ENCODE measurements around the gene JTB.
"Not testable (repeated sequence)": the region's sequence is repeated elsewhere in the genome, so short reads cannot be mapped to it uniquely, and the experiment has no call there.

The JTB gene

DNA sequence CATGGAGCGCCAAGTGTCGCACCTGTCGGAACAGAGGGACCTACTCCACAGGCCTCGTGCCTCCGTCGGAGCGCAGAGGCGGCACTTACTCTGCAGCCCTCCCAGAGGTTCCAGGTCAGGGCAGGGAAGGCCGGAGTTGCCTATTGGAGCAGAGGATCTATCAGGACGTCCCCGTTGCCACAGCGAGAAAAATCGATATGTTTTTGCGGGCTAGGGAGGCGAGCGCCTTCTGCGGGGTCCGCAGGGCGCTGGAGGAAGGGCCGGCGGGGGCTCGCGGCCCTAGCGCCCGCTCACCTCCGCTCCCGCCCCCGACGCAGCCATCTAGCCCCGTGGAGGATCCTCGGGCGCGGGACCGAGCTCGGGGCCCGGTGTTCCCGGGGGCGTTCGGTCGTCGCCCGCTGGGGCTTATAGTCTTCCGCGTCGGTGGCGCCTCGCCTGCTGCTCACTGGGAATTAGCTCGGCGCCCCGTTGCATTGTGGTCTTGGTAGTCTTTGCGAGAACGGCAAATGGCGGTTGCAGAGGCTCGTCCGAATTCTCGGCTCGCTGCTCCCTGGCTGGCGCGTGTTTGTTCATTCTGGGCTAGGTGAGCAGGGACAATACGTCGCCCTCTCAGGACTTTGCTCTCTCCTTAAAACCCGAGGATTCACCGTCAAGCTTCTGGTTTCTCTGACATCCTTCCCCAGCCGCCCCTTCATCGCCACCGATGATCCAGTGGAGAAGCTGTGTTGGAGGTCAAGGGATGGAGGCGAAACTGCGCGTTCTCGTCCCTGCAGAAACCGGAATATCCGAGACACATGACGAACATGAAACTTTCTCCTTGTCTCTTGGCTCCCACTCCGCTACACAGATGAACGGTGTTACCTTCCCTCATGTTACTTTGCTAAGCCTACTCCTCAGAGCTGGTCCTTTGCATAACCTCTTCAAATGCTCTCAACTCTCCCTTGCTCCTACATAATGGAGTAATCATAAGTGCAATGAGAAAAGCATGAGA is at the start of gene JTB:
TSS of gene JTB (minus strand) at position 425 of the 991 bp plus-strand sequence. CDS start at position 3, 422 bp downstream.
- in situ Hi-C loops (cut with MboI; ENCODE audit: low sequenced_read_pairs), result loop anchor here (25.0 kb wide), 2 partner anchors 465 to 615 kb away; partner anchors contain the start of gene S100A9

DNA sequence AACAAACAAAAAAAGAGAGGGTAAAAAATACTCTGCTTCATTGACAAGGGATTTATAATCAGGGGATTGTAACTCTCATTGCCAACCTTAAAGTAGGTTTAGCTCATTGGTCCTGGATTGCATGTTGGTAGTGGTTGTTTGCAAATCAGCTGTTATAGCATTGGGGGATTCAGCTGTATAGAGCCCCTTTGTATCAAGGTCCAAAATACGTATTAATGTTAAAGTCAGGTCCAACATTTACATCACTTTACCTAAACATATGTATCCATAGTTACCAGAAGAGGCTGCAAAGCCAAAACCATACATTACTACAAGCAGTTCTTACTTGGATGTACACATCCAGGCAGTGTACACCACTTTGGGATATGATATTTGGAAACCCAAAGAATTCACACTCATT is 42.5 kb upstream of the JTB start:
- in situ Hi-C loops (cut with MboI; ENCODE audit: low sequenced_read_pairs), result no loop called here

DNA sequence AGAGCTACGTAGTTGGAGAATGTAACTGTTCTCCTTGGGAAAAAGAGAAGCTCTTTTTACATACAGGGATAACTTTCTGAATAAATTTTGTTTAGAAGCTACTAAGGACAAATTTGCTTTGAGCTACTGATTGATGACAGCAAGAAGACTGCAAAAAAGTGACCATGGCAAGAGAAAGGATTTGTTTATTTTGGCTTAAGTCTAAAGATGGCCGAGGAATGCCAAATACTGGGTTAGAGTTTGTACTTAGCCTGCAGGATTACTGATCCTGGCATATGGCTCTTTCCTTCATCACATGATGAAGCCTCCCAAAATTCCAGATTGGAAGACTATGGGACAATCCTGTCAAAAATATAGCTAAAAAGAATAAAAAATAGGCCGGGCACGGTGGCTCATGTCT is 41.8 kb upstream of the JTB start:
- in situ Hi-C loops (cut with MboI; ENCODE audit: low sequenced_read_pairs), result no loop called here

DNA sequence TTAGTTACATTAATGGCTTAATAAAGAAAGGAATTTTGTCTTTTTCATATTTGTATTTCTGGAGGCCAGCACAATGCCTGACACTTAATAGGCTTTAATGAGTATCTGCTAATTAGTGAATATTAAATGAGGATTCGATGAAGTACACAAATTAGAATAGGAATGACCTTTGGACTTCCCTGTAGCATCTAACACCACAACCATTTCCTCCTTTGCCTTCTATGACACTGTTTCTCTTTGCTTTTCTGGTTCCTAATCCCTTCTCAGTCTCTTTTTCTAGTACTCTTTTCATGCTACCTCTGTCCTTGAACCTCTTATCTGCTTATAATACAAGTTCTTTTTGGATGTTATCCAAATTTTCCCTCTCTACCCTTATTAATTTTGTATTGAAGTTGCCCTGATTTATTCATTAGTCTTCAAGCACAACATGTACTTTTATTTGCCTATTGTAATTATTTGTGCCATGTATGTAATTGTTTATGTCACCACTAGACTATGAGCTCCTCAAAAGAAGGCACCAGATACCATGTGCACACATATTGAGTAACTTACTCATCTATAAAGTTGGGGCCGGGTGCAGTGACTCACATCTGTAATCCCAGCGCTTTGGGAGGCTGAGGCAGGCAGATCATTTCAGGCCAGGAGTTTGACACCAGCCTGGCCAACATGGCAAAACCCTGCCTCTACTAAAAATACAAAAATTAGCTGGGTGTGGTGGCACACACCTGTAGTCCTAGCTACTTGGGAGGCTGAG is 36.9 kb upstream of the JTB start:
- in situ Hi-C loops (cut with MboI; ENCODE audit: low sequenced_read_pairs), result no loop called here

DNA sequence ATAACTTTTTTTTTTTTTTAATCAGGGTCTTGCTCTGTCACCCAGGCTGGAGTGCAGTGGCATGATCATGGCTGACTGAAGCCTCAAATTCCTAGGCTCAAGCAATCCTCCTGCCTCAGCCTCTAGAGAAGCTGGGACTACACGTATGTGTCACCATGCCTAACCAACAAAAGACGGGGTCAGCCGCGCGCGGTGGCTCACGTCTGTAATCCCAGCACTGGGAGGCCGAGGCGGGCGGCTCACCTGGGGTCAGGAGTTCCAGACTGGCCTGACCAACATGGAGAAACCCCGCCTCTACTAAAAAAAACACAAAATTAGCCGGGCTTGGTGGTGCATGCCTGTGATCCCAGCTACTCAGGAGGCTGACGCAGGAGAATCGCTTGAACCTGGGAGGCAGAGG is 35.1 kb upstream of the JTB start:
- in situ Hi-C loops (cut with MboI; ENCODE audit: low sequenced_read_pairs), result not testable (repeated sequence)

DNA sequence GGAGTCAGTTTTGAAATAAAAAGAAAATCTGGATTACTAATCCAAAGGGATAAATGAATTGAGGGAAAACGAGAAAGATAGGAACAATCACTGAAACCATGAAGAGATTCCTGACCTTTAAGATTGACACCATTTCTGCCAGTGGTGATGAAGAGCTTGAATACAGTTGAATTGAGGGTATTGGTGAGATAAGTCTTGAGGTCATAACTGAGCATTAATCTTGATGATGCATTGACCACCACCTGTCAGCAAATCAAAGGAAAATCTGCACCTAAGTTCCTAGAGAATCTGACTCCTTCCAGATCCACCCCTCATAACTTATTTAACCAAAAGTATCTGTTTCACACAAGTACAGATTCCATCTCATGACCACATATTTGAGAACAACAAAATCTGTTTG is 34.7 kb upstream of the JTB start:
- in situ Hi-C loops (cut with MboI; ENCODE audit: low sequenced_read_pairs), result no loop called here

DNA sequence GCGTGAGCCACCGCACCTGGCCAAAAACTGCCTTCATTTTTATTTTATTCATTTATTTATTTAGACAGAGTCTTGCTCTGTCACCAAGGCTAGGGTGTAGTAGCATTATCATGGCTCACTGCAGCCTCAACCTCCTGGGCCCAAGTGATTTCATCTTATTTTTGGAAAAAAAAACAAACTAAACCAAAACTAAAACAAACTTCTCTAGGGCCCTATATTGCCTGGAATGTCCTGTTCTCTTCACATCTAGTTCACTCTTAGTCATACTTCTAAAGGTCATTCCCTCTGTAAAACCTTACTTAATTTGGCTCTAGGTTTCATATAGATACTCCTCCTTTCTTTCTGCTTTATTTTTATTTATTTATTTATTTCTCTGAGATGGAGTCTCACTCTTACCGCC is 28.7 kb upstream of the JTB start:
- in situ Hi-C loops (cut with MboI; ENCODE audit: low sequenced_read_pairs), result no loop called here

DNA sequence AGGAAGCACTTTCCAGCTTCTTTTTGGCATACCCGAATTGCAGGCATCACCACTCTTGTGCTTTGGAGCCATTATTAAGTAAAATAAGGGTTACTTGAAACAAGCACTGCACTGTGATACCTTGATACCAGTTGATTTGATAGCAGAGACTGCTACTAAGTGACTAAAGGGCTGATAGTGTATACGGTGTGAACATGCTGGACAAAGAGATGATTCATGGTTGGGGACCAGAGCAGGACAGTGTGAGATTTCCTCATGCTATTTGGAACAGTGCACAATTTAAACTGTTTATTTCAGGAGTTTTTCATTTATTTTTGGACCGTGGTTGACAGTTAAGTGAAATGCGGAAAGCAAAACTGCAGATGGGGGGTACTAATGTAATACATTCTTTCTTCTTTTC is 22.9 kb upstream of the JTB start:
- in situ Hi-C loops (cut with MboI; ENCODE audit: low sequenced_read_pairs), result no loop called here

DNA sequence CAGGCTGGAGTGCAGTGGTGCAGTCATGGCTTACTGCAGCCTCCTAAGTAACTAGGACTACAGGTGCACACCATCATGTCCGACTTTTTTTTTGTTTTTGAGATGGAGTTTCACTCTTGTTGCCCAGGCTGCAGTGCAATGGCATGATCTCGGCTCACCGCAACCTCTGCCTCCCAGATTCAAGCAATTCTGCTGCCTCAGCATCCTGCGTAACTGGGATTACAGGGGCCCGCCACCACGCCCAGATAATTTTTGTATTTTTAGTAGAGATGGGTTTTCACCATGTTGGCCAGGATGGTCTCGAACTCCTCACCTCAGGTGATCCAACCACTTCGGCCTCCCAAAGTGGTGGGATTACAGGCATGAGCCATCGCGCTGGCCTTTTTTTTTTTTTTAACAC is 19.4 kb upstream of the JTB start:
- in situ Hi-C loops (cut with MboI; ENCODE audit: low sequenced_read_pairs), result loop anchor here (25.0 kb wide), 2 partner anchors 485 to 635 kb away; partner anchors contain the start of gene S100A9

DNA sequence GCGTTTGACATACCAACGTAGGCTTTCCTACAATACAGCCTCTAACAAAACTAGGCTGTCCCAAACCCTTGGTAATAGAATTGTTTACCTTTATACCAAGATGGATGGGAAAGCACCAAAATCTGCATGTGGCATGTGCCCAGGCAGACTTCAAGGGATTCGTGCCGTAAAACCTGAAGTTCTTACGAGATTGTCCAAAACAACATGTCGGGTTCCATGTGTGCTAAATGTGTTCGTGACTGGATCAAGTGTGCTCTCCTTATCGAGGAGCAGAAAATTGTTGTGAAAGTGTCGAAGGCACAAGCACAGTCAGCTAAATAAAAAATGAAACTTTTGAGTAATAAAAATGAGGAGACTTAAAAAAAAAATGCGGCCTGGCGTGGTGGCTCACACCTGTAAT is 18.2 kb upstream of the JTB start:
- in situ Hi-C loops (cut with MboI; ENCODE audit: low sequenced_read_pairs), result loop anchor here (25.0 kb wide), 2 partner anchors 483 to 633 kb away; partner anchors contain the start of gene S100A9

DNA sequence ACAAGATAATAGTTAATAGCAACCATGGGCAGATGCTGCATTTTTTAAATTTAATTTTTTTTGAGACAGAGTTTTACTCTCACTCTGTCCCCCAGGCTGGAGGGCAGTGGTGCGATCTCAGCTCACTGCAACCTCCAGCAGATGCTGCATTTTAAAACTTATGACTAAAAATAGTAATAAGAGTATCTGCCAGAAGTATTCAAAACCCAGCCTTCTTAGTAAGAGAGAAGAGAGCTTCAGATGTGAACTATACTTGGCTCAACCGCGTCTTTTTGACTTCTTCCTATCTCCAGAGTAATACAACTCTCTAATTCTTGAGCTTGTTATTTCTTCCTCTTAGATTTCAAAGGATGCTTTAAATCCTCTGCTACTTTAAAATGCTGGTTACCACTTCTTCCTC is 17.7 kb upstream of the JTB start:
- in situ Hi-C loops (cut with MboI; ENCODE audit: low sequenced_read_pairs), result loop anchor here (25.0 kb wide), 2 partner anchors 483 to 633 kb away; partner anchors contain the start of gene S100A9

DNA sequence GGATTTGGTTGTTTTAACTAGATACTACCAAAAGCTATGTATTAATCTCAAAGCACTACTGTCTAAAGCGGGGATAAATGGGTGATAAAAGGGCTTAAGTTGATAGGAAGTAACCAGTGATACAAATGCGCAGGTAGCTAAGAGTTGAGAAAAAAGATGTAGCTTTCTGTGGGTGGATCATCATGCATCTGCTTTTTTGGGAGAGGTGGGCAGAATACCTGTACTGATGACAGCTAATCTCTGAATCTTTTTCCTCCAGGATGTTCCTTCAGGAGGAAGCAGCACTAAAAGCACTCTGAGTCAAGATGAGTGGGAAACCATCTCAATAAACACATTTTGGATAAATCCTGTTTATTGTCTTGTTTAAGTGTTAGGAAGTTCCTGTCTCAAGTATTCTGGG is 14.3 kb upstream of the JTB start:
- in situ Hi-C loops (cut with MboI; ENCODE audit: low sequenced_read_pairs), result loop anchor here (25.0 kb wide), 2 partner anchors 480 to 630 kb away; partner anchors contain the start of gene S100A9

DNA sequence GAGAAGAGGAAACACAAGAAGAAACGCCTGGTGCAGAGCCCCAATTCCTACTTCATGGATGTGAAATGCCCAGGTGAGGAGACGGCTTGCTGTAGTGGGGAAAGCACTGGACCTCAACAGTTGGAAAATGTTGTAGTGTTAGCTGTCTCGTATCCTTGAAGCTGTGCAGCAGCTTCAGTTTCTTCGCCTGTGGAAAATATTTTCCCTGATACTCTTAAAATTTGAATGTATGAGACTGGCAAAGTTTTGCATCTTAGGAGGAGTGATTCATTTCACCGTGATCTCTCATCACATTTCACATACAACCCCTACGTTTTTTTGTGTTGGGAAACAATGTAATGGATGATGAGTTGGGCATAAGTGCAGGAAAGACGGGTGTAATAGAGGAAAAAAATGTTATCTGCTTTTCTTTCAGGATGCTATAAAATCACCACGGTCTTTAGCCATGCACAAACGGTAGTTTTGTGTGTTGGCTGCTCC is 13.7 kb upstream of the JTB start:
- in situ Hi-C loops (cut with MboI; ENCODE audit: low sequenced_read_pairs), result loop anchor here (25.0 kb wide), 2 partner anchors 479 to 629 kb away; partner anchors contain the start of gene S100A9

DNA sequence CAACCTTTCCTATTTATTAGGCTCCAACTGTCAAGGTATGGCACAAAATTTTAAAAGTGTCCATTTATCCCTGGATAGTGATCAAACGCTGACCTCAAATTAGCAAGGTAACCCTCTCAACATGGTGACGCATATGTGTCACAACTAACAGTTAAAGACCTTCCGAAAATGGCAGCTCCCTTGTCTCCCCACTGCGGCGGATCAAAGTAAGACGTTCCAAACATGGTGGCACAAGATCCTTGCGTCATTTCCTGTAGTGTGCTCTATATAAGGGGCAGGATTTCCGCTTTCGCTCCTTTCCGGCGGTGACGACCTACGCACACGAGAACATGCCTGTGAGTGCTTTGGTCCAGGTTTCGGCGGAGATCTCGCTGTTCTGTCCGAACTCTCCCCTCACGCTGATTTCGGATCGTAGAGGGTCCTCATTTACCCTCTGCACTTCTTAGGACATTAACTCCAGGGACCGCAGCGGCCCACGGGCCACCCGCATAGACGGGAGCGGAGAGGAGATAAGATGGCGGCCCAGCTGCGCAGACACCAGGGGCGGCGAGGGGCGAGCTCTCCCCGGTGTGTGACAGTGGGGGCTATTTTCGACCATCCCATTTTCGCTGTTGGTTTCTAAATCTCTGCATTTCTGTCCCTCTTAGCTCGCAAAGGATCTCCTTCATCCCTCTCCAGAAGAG is 13.1 kb upstream of the JTB start, which contains the start of gene RPS27:
TSS of gene RPS27 (plus strand) at position 295 of the 683 bp plus-strand sequence. CDS start at position 330, 35 bp downstream.
- in situ Hi-C loops (cut with MboI; ENCODE audit: low sequenced_read_pairs), result loop anchor here (25.0 kb wide), 2 partner anchors 478 to 628 kb away; partner anchors contain the start of gene S100A9

DNA sequence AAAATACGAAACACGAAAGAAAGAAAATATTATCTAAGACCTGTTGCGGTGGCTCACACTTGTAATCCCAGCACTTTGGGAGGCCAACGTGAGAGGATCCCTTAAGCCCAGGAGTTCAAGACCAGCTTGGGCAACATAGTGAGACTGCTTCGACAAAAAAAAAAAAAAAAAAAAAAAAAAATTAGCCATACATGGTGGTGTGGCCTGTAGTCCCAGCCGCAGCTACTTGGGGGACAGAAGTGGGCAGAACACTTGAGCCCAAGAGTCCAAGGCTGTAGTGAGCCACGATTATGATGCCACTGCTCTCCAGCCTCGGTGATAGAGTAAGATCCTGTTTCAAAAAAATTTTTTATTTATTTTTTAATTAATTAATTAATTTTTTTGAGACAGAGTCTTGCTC is 10.1 kb upstream of the JTB start:
- in situ Hi-C loops (cut with MboI; ENCODE audit: low sequenced_read_pairs), result loop anchor here (10.0 to 25.0 kb wide), 3 partner anchors 173 to 625 kb away; partner anchors contain the start of gene S100A9

DNA sequence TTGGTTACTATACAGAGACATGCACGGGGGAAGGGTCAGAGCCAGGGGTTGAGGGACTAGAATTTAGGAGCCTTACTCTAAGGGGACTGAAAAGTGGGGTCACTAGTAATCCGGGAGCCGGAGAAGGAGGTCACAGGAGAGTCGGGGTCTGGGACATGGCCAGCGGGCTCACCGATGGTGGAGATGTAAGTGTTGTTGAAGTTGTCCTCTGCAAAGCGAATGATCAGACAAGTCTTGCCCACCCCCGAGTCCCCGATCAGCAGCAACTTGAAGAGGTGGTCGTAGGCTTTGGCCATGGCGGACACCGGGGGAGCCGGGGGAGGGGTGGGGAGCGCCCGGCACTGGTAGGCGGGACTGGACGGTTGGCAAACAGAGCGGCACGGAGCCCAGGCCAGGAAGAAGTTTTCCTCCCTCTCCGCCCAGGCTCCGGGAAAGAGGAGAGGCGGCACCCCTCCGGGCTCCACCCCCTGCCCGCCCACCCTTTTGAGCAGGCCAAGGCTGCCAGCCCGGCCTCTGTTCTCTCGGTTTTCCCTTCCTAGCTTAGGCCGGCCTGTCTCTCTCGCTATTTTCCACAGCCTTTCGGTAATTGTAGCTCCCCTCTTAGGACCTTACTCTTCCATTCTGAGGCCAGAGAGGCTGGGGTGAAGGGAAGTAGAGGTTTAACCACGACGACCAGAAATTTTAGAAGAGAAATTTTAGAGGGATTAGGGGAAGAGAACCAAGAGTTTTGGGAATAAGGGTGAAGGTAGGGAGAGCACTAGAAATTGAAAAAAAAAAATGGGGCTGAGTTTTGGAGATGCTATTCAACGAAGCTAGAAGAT is 8.7 kb upstream of the JTB start, which contains the start of gene RAB13:
TSS of gene RAB13 (minus strand) at position 399 of the 821 bp plus-strand sequence. CDS start at position 296, 103 bp downstream.
- in situ Hi-C loops (cut with MboI; ENCODE audit: low sequenced_read_pairs), result loop anchor here (10.0 to 25.0 kb wide), 3 partner anchors 171 to 624 kb away; partner anchors contain the start of gene S100A9

DNA sequence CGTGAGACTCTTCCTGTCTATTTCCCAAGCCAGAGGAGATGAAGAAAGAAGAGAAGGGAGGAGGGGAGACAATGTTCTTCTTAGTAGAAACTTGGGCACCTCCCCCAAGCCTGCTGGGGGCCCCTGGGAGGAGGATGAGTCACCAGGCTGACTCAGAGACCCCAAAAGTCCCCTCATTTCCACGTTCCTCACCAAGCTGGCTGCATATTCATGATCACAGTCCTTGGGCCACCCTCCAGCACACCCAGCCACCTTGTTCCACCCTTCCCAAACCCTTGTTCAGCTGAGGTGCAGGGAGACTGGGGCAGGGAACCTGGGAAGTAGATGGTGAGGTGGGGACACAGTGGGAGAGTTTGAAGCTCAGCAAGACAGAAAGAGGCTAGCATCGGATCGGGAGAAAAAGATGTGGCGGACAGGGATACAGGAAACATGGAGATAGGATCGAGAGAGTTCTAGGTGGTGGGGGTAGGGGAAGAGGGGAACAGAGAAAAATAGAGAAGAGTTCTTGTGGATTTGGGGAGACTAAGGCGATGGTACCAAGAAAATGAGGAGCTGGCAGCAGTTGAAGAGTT is 8.0 kb upstream of the JTB start:
- in situ Hi-C loops (cut with MboI; ENCODE audit: low sequenced_read_pairs), result loop anchor here (10.0 to 25.0 kb wide), 3 partner anchors 171 to 623 kb away; partner anchors contain the start of gene S100A9

DNA sequence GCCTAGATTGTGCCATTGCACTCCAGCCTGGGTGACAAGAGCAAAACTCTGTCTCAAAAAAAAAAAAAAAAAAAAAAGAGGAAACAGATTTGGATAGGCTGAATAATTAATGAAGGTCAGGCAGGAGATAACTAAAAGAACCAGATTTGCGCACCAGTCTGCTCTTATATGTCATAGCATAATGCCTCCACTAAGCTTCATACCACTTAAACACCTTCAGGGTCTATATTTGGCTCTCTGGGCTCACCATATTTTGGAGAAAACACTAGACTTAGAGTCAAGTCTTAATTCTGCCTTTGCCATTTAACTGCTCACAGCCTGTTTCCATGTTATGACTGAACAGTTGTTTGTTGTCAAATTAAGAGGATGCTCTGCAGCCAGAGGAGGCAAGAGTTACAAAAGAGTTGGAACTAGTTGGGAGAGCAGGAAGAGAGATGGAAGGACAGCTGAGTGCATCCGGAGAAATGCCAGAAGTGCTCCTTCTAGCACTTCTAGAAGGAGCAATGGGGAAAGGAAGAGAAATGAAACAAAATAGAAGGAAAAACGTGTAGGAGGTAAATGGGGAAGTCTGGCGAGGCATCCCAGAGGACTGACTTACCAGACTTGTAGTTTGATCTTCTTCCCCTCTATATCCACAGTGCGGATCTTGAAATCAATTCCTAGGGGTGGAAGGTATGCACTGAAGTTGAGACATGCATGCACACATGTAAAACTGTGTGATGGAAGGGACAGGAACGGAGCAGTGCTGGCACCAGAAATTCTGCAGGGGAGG is 6.8 kb upstream of the JTB start:
- in situ Hi-C loops (cut with MboI; ENCODE audit: low sequenced_read_pairs), result loop anchor here (10.0 to 25.0 kb wide), 3 partner anchors 170 to 622 kb away; partner anchors contain the start of gene S100A9

Measured in HL-60/S4 treated with retinoic acid at 250 ng/mL for 4 days and 3 days (cell line).